HepG2 (cell line): ENCODE results near the gene LGR6. TPM values are rescaled to one million over a fixed set of nuclear protein-coding genes. Genes with fewer than 3 reads are reported as not detected.

Experiments used
- CEBPB ChIP-seq: IDR thresholded peaks from 2 replicates; pipeline ENCODE4 v1.6.1; 2011; ENCODE audit warnings: low read depth, low read length, improper control_type of control experiment, borderline replicate concordance
- ELF4 ChIP-seq: sonication (generic); formaldehyde crosslinking; IDR thresholded peaks from 2 replicates; pipeline ENCODE4 v1.5.0; 2020; ENCODE audit warnings: missing genetic modification reagents, mild to moderate bottlenecking, moderate library complexity, borderline replicate concordance
- JUN ChIP-seq: sonication (generic); formaldehyde crosslinking; IDR thresholded peaks from 2 replicates; pipeline ENCODE4 v1.4.0; 2020; ENCODE audit warnings: mild to moderate bottlenecking, missing genetic modification reagents
- KDM4B ChIP-seq: sonication (generic); formaldehyde crosslinking; IDR thresholded peaks from 2 replicates; pipeline ENCODE4 v1.4.0; 2020; ENCODE audit warnings: missing genetic modification reagents
- MIER2 ChIP-seq: IDR thresholded peaks from 2 replicates; pipeline ENCODE4 v1.6.1; 2016; ENCODE audit warnings: missing biosample characterization, missing genetic modification reagents
- NFIC ChIP-seq: IDR thresholded peaks from 2 replicates; pipeline ENCODE4 v1.6.1; 2012; ENCODE audit warnings: mild to moderate bottlenecking, low read length, inconsistent platforms
- NFYB ChIP-seq: sonication (generic); formaldehyde crosslinking; IDR thresholded peaks from 2 replicates; pipeline ENCODE4 v1.4.0; 2020; ENCODE audit warnings: missing genetic modification reagents
- PHF5A ChIP-seq: IDR thresholded peaks from one replicate; pipeline ENCODE4 v1.6.1; 2018; ENCODE audit warnings: low read depth, missing genetic modification reagents; ENCODE audit not compliant: unreplicated experiment
- REST ChIP-seq, 2 experiments: IDR thresholded peaks; 2 replicates each; pipeline ENCODE4 v1.6.1; 2011 to 2012; ENCODE audit warnings: low read length in 2 of 2, borderline replicate concordance in 1 of 2, low read depth in 1 of 2, mild to moderate bottlenecking in 1 of 2, moderate library complexity in 1 of 2
- RFX5 ChIP-seq: IDR thresholded peaks from 2 replicates; pipeline ENCODE4 v1.6.1; 2011; ENCODE audit warnings: low read depth, low read length, improper control_type of control experiment
- RFXANK ChIP-seq: IDR thresholded peaks from 2 replicates; pipeline ENCODE4 v1.6.1; 2016
- ZBTB14 ChIP-seq: sonication (generic); formaldehyde crosslinking; IDR thresholded peaks from 2 replicates; pipeline ENCODE4 v1.4.0; 2020; ENCODE audit warnings: missing genetic modification reagents
- ZBTB3 ChIP-seq: sonication (generic); formaldehyde crosslinking; IDR thresholded peaks from 2 replicates; pipeline ENCODE4 v1.4.0; 2020; ENCODE audit warnings: low read depth, mild to moderate bottlenecking, moderate library complexity, missing genetic modification reagents, borderline replicate concordance
- ZFX ChIP-seq: sonication (generic); formaldehyde crosslinking; IDR thresholded peaks from 2 replicates; pipeline ENCODE4 v1.4.0; 2020; ENCODE audit warnings: mild to moderate bottlenecking, low read depth, missing genetic modification reagents, moderate library complexity
- ZNF17 ChIP-seq: sonication (generic); formaldehyde crosslinking; IDR thresholded peaks from 2 replicates; pipeline ENCODE4 v1.5.0; 2020; ENCODE audit warnings: mild to moderate bottlenecking, missing genetic modification reagents
- ZNF562 ChIP-seq: sonication (generic); formaldehyde crosslinking; IDR thresholded peaks from 2 replicates; pipeline ENCODE4 v1.8.0; 2022; ENCODE audit warnings: missing genetic modification reagents, borderline replicate concordance
- ZSCAN30 ChIP-seq: sonication (generic); formaldehyde crosslinking; IDR thresholded peaks from 2 replicates; pipeline ENCODE4 v1.5.0; 2020; ENCODE audit warnings: mild to moderate bottlenecking, missing genetic modification reagents
- polyA plus RNA-seq, 8 experiments: library from polyadenylated mRNA; depleted of rRNA in 3 of 8; stranded (reverse) in 7 of 8; unstranded in 1 of 8; fragments of >200 nt; fragmentation: Illumina TruSeq in 4 of 8; extraction: Trizol in 4 of 8; gene quantifications; 2 replicates each; pipeline versions ENCODE4 v1.2.1 to v1.2.3, GENCODE V29; 2011 to 2016; ENCODE audit warnings: low read depth in 4 of 8, missing spikeins in 1 of 8, mixed read lengths in 1 of 8; ENCODE audit not compliant: insufficient read depth in 1 of 8
- total RNA-seq, 5 experiments: library from RNA; depleted of rRNA; stranded (reverse); fragments of >200 nt; fragmentation: Illumina TruSeq; extraction: Trizol; gene quantifications; 2 replicates each; pipeline ENCODE4 v1.2.3, GENCODE V29; 2016; ENCODE audit warnings: low read depth in 1 of 5
- TF ChIP-seq, protein P1 (sequence below): sonication (generic); formaldehyde crosslinking; IDR thresholded peaks from 2 replicates; pipeline ENCODE4 v1.4.0; 2020; ENCODE audit warnings: missing genetic modification reagents; ENCODE audit errors: not compliant biosample characterization
- TF ChIP-seq, protein P2 (sequence below), 2 experiments: sonication (generic) in 1 of 2; formaldehyde crosslinking in 1 of 2; IDR thresholded peaks; 2 replicates each; pipeline versions ENCODE4 v1.5.1 to v1.6.1; 2011 to 2020; ENCODE audit warnings: borderline replicate concordance in 1 of 2, low read depth in 1 of 2, low read length in 1 of 2, mild to moderate bottlenecking in 1 of 2, missing genetic modification reagents in 1 of 2, moderate library complexity in 1 of 2
- TF ChIP-seq, protein P3 (sequence below): sonication (generic); formaldehyde crosslinking; IDR thresholded peaks from 2 replicates; pipeline ENCODE4 v1.5.0; 2020; ENCODE audit warnings: missing genetic modification reagents

Gene LGR6
- total and polyA plus RNA-seq, 2 of the 13 experiments (the other 11 are each of a cell fraction or from before 2014, with no cell fraction given): 0.07 TPM; not detected in 1

GRCh38 chr1:202348509-202349205, 155.1 kb downstream of the LGR6 start, which contains the start of gene PPP1R12B (continued):
- TF ChIP-seq REST (IDR thresholded peaks at IDR 0.05; ENCODE audit: borderline replicate concordance in 1 of 2, low read depth in 1 of 2, low read length in 2 of 2) (0 out of 4 replicates have a peak, but pooled peaks of 1 of the 2 experiments have one; percentile 12), KDM4B (peak; percentile 69; the same call in 1 of the 2 replicates), NFYB (peak; percentile 76), RFXANK (no peak), ZBTB14 (CRISPR knock-in tag) (no peak), ZNF17 (CRISPR knock-in tag) (no peak), ZNF562 (CRISPR knock-in tag) (no peak), ZFX (CRISPR knock-in tag) (peak; percentile 53; the same call in 1 of the 2 replicates), ELF4 (no peak), CEBPB (peak; percentile 6; the same call in 1 of the 2 replicates), JUN (CRISPR knock-in tag) (no peak; the same call in 1 of the 2 replicates), NFIC (no peak), PHF5A (CRISPR knock-in tag) (no peak), RFX5 (no peak; the same call in 1 of the 2 replicates), ZSCAN30 (CRISPR knock-in tag) (no peak), ZBTB3 (CRISPR knock-in tag) (no peak), MIER2 (CRISPR knock-in tag) (no peak)
- TF ChIP-seq, protein P1, sequence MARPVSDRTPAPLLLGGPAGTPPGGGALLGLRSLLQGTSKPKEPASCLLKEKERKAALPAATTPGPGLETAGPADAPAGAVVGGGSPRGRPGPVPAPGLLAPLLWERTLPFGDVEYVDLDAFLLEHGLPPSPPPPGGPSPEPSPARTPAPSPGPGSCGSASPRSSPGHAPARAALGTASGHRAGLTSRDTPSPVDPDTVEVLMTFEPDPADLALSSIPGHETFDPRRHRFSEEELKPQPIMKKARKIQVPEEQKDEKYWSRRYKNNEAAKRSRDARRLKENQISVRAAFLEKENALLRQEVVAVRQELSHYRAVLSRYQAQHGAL (CRISPR knock-in tag): peak; percentile 37
- TF ChIP-seq, protein P2, sequence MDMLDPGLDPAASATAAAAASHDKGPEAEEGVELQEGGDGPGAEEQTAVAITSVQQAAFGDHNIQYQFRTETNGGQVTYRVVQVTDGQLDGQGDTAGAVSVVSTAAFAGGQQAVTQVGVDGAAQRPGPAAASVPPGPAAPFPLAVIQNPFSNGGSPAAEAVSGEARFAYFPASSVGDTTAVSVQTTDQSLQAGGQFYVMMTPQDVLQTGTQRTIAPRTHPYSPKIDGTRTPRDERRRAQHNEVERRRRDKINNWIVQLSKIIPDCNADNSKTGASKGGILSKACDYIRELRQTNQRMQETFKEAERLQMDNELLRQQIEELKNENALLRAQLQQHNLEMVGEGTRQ (IDR thresholded peaks at IDR 0.05; ENCODE audit: low read depth, low read length): peak; percentile 50
- TF ChIP-seq, protein P2 (CRISPR knock-in tag; IDR thresholded peaks at IDR 0.05; ENCODE audit: borderline replicate concordance): peak; percentile 75; the same call in 1 of the 2 replicates
- TF ChIP-seq, protein P3, sequence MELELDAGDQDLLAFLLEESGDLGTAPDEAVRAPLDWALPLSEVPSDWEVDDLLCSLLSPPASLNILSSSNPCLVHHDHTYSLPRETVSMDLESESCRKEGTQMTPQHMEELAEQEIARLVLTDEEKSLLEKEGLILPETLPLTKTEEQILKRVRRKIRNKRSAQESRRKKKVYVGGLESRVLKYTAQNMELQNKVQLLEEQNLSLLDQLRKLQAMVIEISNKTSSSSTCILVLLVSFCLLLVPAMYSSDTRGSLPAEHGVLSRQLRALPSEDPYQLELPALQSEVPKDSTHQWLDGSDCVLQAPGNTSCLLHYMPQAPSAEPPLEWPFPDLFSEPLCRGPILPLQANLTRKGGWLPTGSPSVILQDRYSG (CRISPR knock-in tag): peak; percentile 73
